A673 (cell line): ENCODE measurements around the gene SEMA3E. TPM values are rescaled to one million over a fixed set of nuclear protein-coding genes. Genes with fewer than 3 reads are reported as not detected.

Source experiments
- BruUV-seq: library from RNA; stranded (reverse); fragments of 400-500 nt; replicated peaks from 2 replicates; lab custom pipeline; 2021; lab: Mats Ljungman, UMichigan
- CTCF ChIA-PET: fragments of 300-600 bp; sonication (Branson Sonifier 250); formaldehyde crosslinking; loops from one replicate; lab custom pipeline; 2022; ENCODE audit warnings: antibody characterized with exemption; lab: Charles Lee
- POLR2A ChIA-PET: fragments of 300-600 bp; sonication (Branson Sonifier 250); formaldehyde crosslinking; loops from one replicate; lab custom pipeline; 2022; ENCODE audit warnings: antibody characterized with exemption; ENCODE audit not compliant: low non-redundant PET; lab: Charles Lee
- DNase-seq: peaks from one replicate; pipeline ENCODE4 v3.0.0-alpha.2; 2015; ENCODE audit warnings: low spot score
- H3K27ac ChIP-seq: fragments of 200-600 bp; sonication (generic); 2 replicates; pipeline ENCODE4 v1.5.1; 2016; ENCODE audit warnings: mixed run types, low read depth, mild to moderate bottlenecking, mixed read lengths, antibody characterized with exemption, low read length; ENCODE audit not compliant: poor library complexity, severe bottlenecking
- H3K27me3 ChIP-seq: fragments of 200-600 bp; sonication (generic); replicated peaks from 2 replicates; pipeline ENCODE4 v1.6.1; 2017; ENCODE audit warnings: mixed run types, low read depth, mild to moderate bottlenecking, mixed read lengths, antibody characterized with exemption, low read length; ENCODE audit not compliant: insufficient read depth, poor library complexity
- H3K36me3 ChIP-seq: fragments of 200-600 bp; sonication (generic); 2 replicates; pipeline ENCODE4 v1.6.1; 2016; ENCODE audit warnings: mixed run types, mild to moderate bottlenecking, mixed read lengths, antibody characterized with exemption, low read length; ENCODE audit not compliant: insufficient read depth, poor library complexity, severe bottlenecking
- H3K4me1 ChIP-seq: fragments of 200-600 bp; sonication (generic); 2 replicates; pipeline ENCODE4 v1.6.1; 2017; ENCODE audit warnings: mixed run types, mild to moderate bottlenecking, mixed read lengths, antibody characterized with exemption, low read length; ENCODE audit not compliant: insufficient read depth, poor library complexity, severe bottlenecking
- H3K4me3 ChIP-seq: fragments of 200-600 bp; sonication (generic); 2 replicates; pipeline ENCODE4 v1.5.1; 2016; ENCODE audit warnings: low read depth, mixed run types, mild to moderate bottlenecking, mixed read lengths, low read length; ENCODE audit not compliant: poor library complexity, severe bottlenecking
- H3K9me3 ChIP-seq: fragments of 200-600 bp; sonication (generic); 2 replicates; pipeline ENCODE4 v1.6.1; 2016; ENCODE audit warnings: mixed run types, low read depth, mild to moderate bottlenecking, mixed read lengths, antibody characterized with exemption, low read length; ENCODE audit not compliant: poor library complexity, severe bottlenecking
- CTCF ChIP-seq: fragments of 300-800, 200-600 bp; sonication (generic); conservative IDR thresholded peaks from 2 replicates; pipeline ENCODE4 v1.5.1; 2017; ENCODE audit warnings: low read depth, mild to moderate bottlenecking, antibody characterized with exemption, low read length, moderate library complexity, mixed read lengths
- EZH2 ChIP-seq: fragments of 200-600 bp; sonication (generic); IDR thresholded peaks from 2 replicates; pipeline ENCODE4 v1.6.1; 2017; ENCODE audit warnings: borderline replicate concordance, low read depth, mild to moderate bottlenecking, mixed read lengths, antibody characterized with exemption, low read length; ENCODE audit not compliant: poor library complexity, severe bottlenecking
- intact Hi-C: fragments of 100-400 bp; cut with micrococcal nuclease; formaldehyde crosslinking; loops from one replicate; pipeline ENCODE4 v1.10.0; 2022; ENCODE audit not compliant: unreplicated experiment
- total RNA-seq: library from RNA; stranded (reverse); gene quantifications from 2 replicates; pipeline ENCODE4 v1.2.3, GENCODE V29; 2021

The SEMA3E gene
- total RNA-seq, 1 experiment from 2014 or later: not detected

- no peak overlapping the region for H3K4me3 ChIP-seq
- POLR2A ChIA-PET: no interaction called here
- CTCF ChIA-PET: no interaction called here
These were observed 139.5 kb downstream of the SEMA3E start for GRCh38 chr7:83509255-83510021.

DNA sequence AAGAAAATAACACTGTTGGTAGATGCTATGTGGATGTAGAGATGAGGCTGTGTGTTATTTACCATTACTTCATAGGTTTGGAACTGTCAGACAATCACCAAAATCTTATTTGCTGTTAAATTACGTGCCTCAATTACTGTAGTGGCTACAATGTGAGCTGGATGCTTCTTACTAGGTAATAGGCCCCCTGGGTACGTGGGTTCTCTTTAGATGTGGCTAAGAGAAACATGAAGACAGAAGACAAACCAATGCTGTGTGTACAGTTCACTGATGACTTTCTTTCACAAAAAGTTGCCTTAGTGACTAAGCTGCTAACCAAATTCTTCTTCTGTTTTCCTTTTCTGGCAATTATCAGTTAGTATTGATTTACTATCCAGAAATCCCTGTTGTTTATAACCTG is 144.6 kb downstream of the SEMA3E start:
- intact Hi-C loops: no loop called here
- Histone ChIP-seq H3K27me3 (peaks cover 1% of the 10 kb centered on the region), H3K36me3 (no peaks in the 10 kb centered on the region), H3K9me3 (no peaks in the 10 kb centered on the region), H3K4me1 (no peaks in the 10 kb centered on the region), H3K27ac (no peak overlapping the region), H3K4me3 (no peak overlapping the region)
- POLR2A ChIA-PET: no interaction called here
- DNase-seq: no peak
- CTCF ChIA-PET: no interaction called here
- TF ChIP-seq CTCF: no peak
- no peak for TF ChIP-seq EZH2
- no TSS peak for BruUV-seq

More at GRCh38 chr7:83509255-83510021, 139.5 kb downstream of the SEMA3E start:
- TF ChIP-seq EZH2: no peak
- TF ChIP-seq CTCF: no peak
- no peaks in the 10 kb centered on the region for H3K36me3 ChIP-seq
- H3K9me3 ChIP-seq: no peaks in the 10 kb centered on the region
- no peaks in the 10 kb centered on the region for H3K27me3 ChIP-seq
- no peak for DNase-seq
- intact Hi-C loops: no loop called here
- no TSS peak for BruUV-seq
- no peaks in the 10 kb centered on the region for H3K4me1 ChIP-seq
- no peak overlapping the region for H3K27ac ChIP-seq

DNA sequence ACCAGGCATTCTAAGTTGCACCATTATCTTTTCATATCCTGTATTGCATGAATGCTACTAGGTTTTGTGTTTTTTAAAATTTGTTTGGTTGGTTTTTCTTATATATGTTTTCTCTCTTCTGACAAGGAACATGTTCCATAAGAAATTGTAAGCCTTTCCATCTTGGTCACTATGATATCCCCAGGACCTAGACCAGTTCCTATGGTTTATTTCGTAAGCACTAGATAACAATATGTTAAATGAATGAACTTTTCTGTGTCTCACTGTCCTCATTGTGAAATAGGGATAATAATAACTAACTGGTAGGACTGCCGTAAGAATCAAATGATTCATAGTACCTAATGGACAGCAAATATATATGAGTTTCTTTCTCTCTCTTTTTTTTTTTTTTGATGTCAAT is 146.3 kb downstream of the SEMA3E start:
- ChIA-PET CTCF (no interaction called here), POLR2A (no interaction called here)
- Histone ChIP-seq H3K4me1 (no peaks in the 10 kb centered on the region), H3K4me3 (no peak overlapping the region), H3K27me3 (peaks cover 7% of the 10 kb centered on the region), H3K9me3 (no peaks in the 10 kb centered on the region), H3K36me3 (no peaks in the 10 kb centered on the region), H3K27ac (no peak overlapping the region)
- no peak for TF ChIP-seq EZH2
- TF ChIP-seq CTCF: no peak
- BruUV-seq: no TSS peak
- no peak for DNase-seq
- intact Hi-C loops: no loop called here
